CD1c-positive myeloid dendritic cell (primary cell): ENCODE results near the gene F7.
A peak's percentile ranks its signal among the peaks of the same experiment; 100 is the strongest.

Experiments
- DNase-seq: peaks from one replicate; pipeline ENCODE4 v3.0.0-alpha.2; 2016; ENCODE audit errors: extremely low spot score

F7 gene

GRCh38 chr13:113118261-113119021 is 12.8 kb downstream of the F7 start:
- DNase-seq: no peak

GRCh38 chr13:113119166-113119821 is 13.7 kb downstream of the F7 start:
- DNase-seq: no peak

GRCh38 chr13:113119822-113120189 is 14.2 kb downstream of the F7 start:
- no peak for DNase-seq

- no peak for DNase-seq
Observed at GRCh38 chr13:113120300-113121182, 14.9 kb downstream of the F7 start.

- no peak for DNase-seq
Observed at GRCh38 chr13:113121183-113121927, 15.8 kb downstream of the F7 start.

- no peak for DNase-seq
Observed at GRCh38 chr13:113121928-113122471, 16.4 kb downstream of the F7 start.

GRCh38 chr13:113122550-113123225 is 17.1 kb downstream of the F7 start, which contains the start of gene F10:
TSS of gene F10 (plus strand) at chr13:113122799. CDS start at chr13:113122856, 57 bp downstream.
- DNase-seq: no peak

GRCh38 chr13:113123226-113124201 is 17.9 kb downstream of the F7 start:
- no peak for DNase-seq

- DNase-seq: no peak
Observed at GRCh38 chr13:113124211-113124970, 18.8 kb downstream of the F7 start.

GRCh38 chr13:113125506-113126264 is 20.1 kb downstream of the F7 start:
- no peak for DNase-seq

GRCh38 chr13:113126265-113127150 is 20.9 kb downstream of the F7 start:
- no peak for DNase-seq

- DNase-seq: no peak
Observed at GRCh38 chr13:113129480-113129879, 23.9 kb downstream of the F7 start.

- peak; percentile 20 for DNase-seq
Observed at GRCh38 chr13:113129921-113130750, 24.5 kb downstream of the F7 start.

GRCh38 chr13:113135281-113135760 is 29.7 kb downstream of the F7 start:
- DNase-seq: no peak

- DNase-seq: no peak
Observed at GRCh38 chr13:113137691-113138298, 32.2 kb downstream of the F7 start.
